ENCODE measurements around the gene FADS3. TPM values are rescaled to one million over a fixed set of nuclear protein-coding genes. Genes with fewer than 3 reads are reported as not detected.
A peak's percentile ranks its signal among the peaks of the same experiment; 100 is the strongest.

The FADS3 gene
- total and polyA plus RNA-seq, 9 of the 15 experiments (the other 6 are each of a cell fraction or from before 2014, with no cell fraction given) = 0.97 to 148 (median 92.7) TPM

DNA sequence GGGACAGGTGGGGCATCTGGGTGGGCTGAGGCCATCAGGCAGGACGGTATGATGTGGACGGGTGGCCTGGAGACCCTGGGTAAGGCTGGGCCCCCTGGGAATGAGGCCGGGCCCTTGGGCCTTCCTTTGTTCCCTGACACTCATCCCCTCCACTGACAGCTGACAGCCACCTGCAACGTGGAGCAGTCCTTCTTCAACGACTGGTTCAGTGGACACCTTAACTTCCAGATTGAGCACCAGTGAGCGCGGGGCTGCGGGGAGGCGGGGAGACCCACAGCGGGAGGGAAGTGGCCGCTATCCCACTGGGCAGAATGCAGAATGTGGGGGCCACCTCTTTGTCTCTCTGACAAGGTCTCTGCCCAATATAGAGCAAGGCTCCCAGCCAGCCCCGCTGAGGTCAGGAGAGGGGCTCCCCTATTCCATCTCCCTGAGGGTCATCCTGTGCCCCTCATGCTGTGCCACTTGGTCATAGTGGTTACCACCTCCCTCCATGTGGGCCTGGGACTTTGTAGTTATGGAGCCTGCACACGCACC lies 27.7 kb downstream of the FADS3 start:
- H3K79me2 ChIP-seq (ENCODE audit: control insufficient read depth, insufficient read depth, low read length) = no peaks in the 10 kb centered on the region
- H4K20me1 ChIP-seq (replicated peaks; ENCODE audit: control insufficient read depth, insufficient read depth, low read length) = no peaks in the 10 kb centered on the region
- no TSS peak for BruUV-seq (replicated peaks)
- ATAC-seq (no peak), DNase-seq (ENCODE audit: extremely low read depth in 1 of 4, low spot score in 3 of 4) (no peak), FAIRE-seq (no peak)
- H3K27ac ChIP-seq (ENCODE audit: extremely low read depth, low read depth, low read length) = no peak overlapping the region
- intact Hi-C loops (cut with micrococcal nuclease) = no loop called here
- no peak overlapping the region for H3K4me3 ChIP-seq
- no peak overlapping the region for H2AFZ ChIP-seq (ENCODE audit: low read depth, low read length)
- peaks cover 4% of the 10 kb centered on the region; the same call in 2 of the 3 replicates for H3K36me3 ChIP-seq (ENCODE audit: control insufficient read depth, insufficient read depth, low read length)
- no peaks in the 10 kb centered on the region for H3K9me3 ChIP-seq (replicated peaks; ENCODE audit: control insufficient read depth, insufficient read depth, low read depth, low read length)
- H3K27me3 ChIP-seq (ENCODE audit: control insufficient read depth in 2 of 2, insufficient read depth in 2 of 2, low read length in 2 of 2) = no peaks in the 10 kb centered on the region
- in situ Hi-C loops (cut with MboI) = no loop called here
- CTCF ChIA-PET (ENCODE audit: low intra/inter-chr PET ratio) = no interaction called here
- peak overlapping the region in 1 of 2 experiments; percentile 78; a peak in 2 of 4 replicates for H3K9ac ChIP-seq (ENCODE audit: insufficient read depth in 1 of 2, low read depth in 2 of 2, low read length in 2 of 2)
- H3K4me1 ChIP-seq (replicated peaks in 1 of 2; ENCODE audit: control insufficient read depth in 2 of 2, insufficient read depth in 2 of 2, low read length in 2 of 2) = peaks cover 37 to 70% of the 10 kb centered on the region in 2 experiments
- 84% methylated on average over 12 of the region's 13 CpGs for WGBS (ENCODE audit: insufficient coverage, low coverage, missing lambda C conversion rate)
- H3K9me1 ChIP-seq (ENCODE audit: control insufficient read depth, insufficient read depth, low read length) = no peaks in the 10 kb centered on the region
- POLR2A ChIA-PET = interaction anchor here (1.2 to 1.4 kb wide), 2 partner anchors 22 to 43 kb away, joined by 4 to 6 read pairs; no protein-coding TSS in a partner anchor
- no peak overlapping the region for H3K4me2 ChIP-seq (ENCODE audit: insufficient read depth, low read length)
- TF ChIP-seq, protein P1, sequence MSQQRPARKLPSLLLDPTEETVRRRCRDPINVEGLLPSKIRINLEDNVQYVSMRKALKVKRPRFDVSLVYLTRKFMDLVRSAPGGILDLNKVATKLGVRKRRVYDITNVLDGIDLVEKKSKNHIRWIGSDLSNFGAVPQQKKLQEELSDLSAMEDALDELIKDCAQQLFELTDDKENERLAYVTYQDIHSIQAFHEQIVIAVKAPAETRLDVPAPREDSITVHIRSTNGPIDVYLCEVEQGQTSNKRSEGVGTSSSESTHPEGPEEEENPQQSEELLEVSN (IDR thresholded peaks at IDR 0.05; ENCODE audit: borderline replicate concordance in 1 of 2, extremely low read depth in 1 of 2, insufficient read depth in 1 of 2, insufficient read length in 1 of 2, low read depth in 1 of 2, low read length in 1 of 2, poor library complexity in 1 of 2, severe bottlenecking in 1 of 2) = no peak
- TF ChIP-seq NCOA4 (IDR thresholded peaks at IDR 0.05; ENCODE audit: partially characterized antibody) = no peak

Measured in K562 (cell line).